Tibial nerve (tissue), 4 donors: ENCODE results near the gene C14orf93. TPM values are rescaled to one million over a fixed set of nuclear protein-coding genes. Genes with fewer than 3 reads are reported as not detected.

ENCODE experiments used
- DNase-seq, 2 donors: peaks; one replicate each; pipeline ENCODE4 v3.0.0-alpha.2; 2019; ENCODE audit warnings: low spot score in 2 of 2
- H3K27ac ChIP-seq, 4 donors: fragments of 200-600 bp; sonication (generic) in 3 of 4; one replicate each; pipeline ENCODE4 v1.5.1; 2017 to 2019; ENCODE audit warnings: mild to moderate bottlenecking in 1 of 4
- H3K27me3 ChIP-seq, 2 donors: fragments of 200-600 bp; sonication (generic) in 1 of 2; one replicate each; pipeline versions ENCODE4 v1.5.1 to v1.6.0; 2017 to 2019
- H3K36me3 ChIP-seq, 3 donors: fragments of 200-600 bp; sonication (generic); one replicate each; pipeline ENCODE4 v1.5.1; 2018 to 2019
- H3K4me1 ChIP-seq, 4 donors: fragments of 200-600 bp; sonication (generic) in 3 of 4; one replicate each; pipeline ENCODE4 v1.5.1; 2017 to 2019
- H3K4me3 ChIP-seq, 4 donors: fragments of 200-600 bp; sonication (generic) in 3 of 4; one replicate each; pipeline ENCODE4 v1.5.1; 2017 to 2019; ENCODE audit warnings: mild to moderate bottlenecking in 1 of 4, moderate library complexity in 1 of 4
- H3K9me3 ChIP-seq, 4 donors: fragments of 200-600 bp; sonication (generic) in 3 of 4; one replicate each; pipeline ENCODE4 v1.5.1; 2017 to 2019
- CTCF ChIP-seq, 5 experiments: fragments of 200-600 bp in 3 of 5; fragments of 450-650 bp in 2 of 5; sonication (generic) in 3 of 5; IDR thresholded peaks; one replicate each; pipeline ENCODE4 v1.5.1; 2016 to 2019; ENCODE audit warnings: antibody characterized with exemption in 5 of 5, mild to moderate bottlenecking in 3 of 5, moderate library complexity in 2 of 5
- EP300 ChIP-seq, 2 donors: sonication (generic); formaldehyde crosslinking; IDR thresholded peaks; one replicate each; pipeline ENCODE4 v1.6.1; 2017; ENCODE audit warnings: antibody characterized with exemption in 2 of 2, mild to moderate bottlenecking in 1 of 2
- POLR2A ChIP-seq, 2 donors: fragments of 450-650 bp; IDR thresholded peaks; one replicate each; pipeline ENCODE4 v1.6.1; 2017; ENCODE audit warnings: antibody characterized with exemption in 2 of 2, mild to moderate bottlenecking in 2 of 2, moderate library complexity in 2 of 2
- WGBS, 2 donors: methylation state at CpG; one replicate each; pipeline ENCODE4 v1.1.5; 2018; 5-methylcytosine and 5-hydroxymethylcytosine counted together
- total RNA-seq, 4 donors: library from RNA; depleted of rRNA; stranded (reverse); fragments of >200 nt; gene quantifications; one replicate each; pipeline ENCODE4 v1.1.0, GENCODE V29; 2016

The C14orf93 gene
- total RNA-seq, 4 donors from 2014 or later: 8.4 to 18.6 (median 9.5) TPM

DNA sequence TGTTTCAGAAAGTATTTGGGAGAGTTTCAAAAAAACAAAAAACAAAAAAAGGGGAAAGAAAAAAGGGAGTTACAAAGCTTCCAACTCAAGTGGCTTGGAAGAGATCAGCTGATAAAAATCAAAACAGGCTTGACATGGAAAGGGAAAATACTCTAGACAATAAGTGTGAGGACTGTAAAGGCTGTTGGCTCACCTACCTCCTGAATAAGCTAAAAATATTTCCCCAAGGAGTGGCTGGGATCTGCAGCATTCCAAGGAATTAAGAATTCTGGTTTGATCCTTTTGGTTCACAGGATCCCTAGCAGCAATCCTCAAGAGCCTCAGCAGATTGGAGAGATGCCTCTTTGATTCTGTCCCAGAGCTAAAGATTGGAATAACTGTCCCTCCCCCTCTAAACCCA lies 16.4 kb downstream of the C14orf93 start:
- no peak for TF ChIP-seq EP300 (IDR thresholded peaks at IDR 0.05)
- no peak for TF ChIP-seq CTCF (IDR thresholded peaks at IDR 0.05)
- no peak for TF ChIP-seq POLR2A (IDR thresholded peaks at IDR 0.05)
- no peak overlapping the region for H3K27ac ChIP-seq
- peaks cover 0 to 43% (median 0%) of the 10 kb centered on the region in 3 donors for H3K36me3 ChIP-seq
- no peaks in the 10 kb centered on the region for H3K27me3 ChIP-seq
- DNase-seq: no peak
- peaks cover 0 to 19% (median 0%) of the 10 kb centered on the region in 4 donors for H3K4me1 ChIP-seq
- H3K4me3 ChIP-seq: no peak overlapping the region
- no peaks in the 10 kb centered on the region for H3K9me3 ChIP-seq

GRCh38 chr14:22991852-22992251 lies 18.1 kb downstream of the C14orf93 start:
- no peak for DNase-seq
- H3K27me3 ChIP-seq: no peaks in the 10 kb centered on the region
- H3K4me3 ChIP-seq: no peak overlapping the region
- TF ChIP-seq CTCF (IDR thresholded peaks at IDR 0.05) (no peak), EP300 (IDR thresholded peaks at IDR 0.05) (no peak), POLR2A (IDR thresholded peaks at IDR 0.05) (no peak)
- peaks cover 0 to 48% (median 0%) of the 10 kb centered on the region in 3 donors for H3K36me3 ChIP-seq
- no peak overlapping the region for H3K27ac ChIP-seq
- peaks cover 0 to 19% (median 0%) of the 10 kb centered on the region in 4 donors for H3K4me1 ChIP-seq
- WGBS, 2 donors: 74 to 80% methylated on average over 8 of the region's 8 CpGs
- no peaks in the 10 kb centered on the region for H3K9me3 ChIP-seq

DNA sequence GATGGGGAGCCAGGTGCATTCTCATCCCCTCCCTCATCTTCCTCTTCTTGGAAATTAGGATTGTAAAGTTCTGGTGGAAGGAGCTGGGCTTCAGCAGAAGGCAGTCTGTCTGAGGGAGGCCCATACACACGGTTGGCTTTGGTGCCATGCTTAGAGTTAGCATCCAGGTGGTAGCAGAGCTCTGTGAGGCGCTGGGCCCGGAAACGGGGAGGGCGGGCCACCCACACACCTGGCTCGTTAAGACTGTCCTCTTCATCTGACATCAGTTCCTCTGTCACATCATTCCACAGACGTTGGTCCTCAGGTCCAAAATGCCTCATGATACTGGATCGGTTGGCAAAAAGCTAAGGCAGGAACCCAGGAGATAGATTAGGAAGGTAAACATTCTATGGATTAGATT lies 22.7 kb downstream of the C14orf93 start:
- Histone ChIP-seq H3K4me3 (no peak overlapping the region), H3K27me3 (no peaks in the 10 kb centered on the region), H3K9me3 (no peaks in the 10 kb centered on the region), H3K4me1 (peaks cover 0 to 13% (median 0%) of the 10 kb centered on the region in 4 donors), H3K36me3 (peaks cover 0 to 43% (median 0%) of the 10 kb centered on the region in 3 donors), H3K27ac (no peak overlapping the region)
- no peak for TF ChIP-seq POLR2A (IDR thresholded peaks at IDR 0.05)
- TF ChIP-seq EP300 (IDR thresholded peaks at IDR 0.05): no peak
- TF ChIP-seq CTCF (IDR thresholded peaks at IDR 0.05): no peak
- 76 to 80% methylated on average over 8 of the region's 8 CpGs for WGBS, 2 donors
- DNase-seq: no peak

DNA sequence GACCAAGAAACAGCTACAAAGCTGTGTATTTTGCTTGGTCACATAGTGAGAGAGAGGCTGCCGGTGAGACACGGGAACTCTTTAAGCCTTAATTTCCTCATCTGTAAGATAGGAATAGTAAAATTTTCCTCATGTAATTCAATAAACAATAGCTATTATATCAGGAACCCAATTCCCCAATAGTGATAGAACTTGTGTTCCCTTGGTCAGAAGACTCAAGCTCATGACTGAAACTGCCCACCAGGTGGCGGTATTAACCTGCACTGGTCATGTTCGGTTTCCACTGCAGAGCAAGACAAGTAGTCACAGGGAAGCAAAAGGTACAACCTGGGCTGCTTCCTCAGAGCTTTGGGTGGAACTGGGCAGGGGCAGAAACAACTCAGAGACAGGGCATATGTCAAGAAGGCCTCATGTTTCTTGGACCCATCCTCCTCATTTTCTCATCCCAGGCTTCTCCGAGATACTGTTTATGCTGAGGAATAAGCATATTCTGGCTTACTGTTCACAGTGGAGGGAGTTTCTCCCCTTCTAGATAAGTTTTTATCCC lies 23.4 kb downstream of the C14orf93 start:
- Histone ChIP-seq H3K27ac (no peak overlapping the region), H3K27me3 (no peaks in the 10 kb centered on the region), H3K36me3 (peaks cover 0 to 41% (median 0%) of the 10 kb centered on the region in 3 donors), H3K4me3 (no peak overlapping the region), H3K9me3 (no peaks in the 10 kb centered on the region), H3K4me1 (peaks cover 0 to 16% (median 0%) of the 10 kb centered on the region in 4 donors)
- DNase-seq: peak; percentile 90 to 96
- TF ChIP-seq CTCF (IDR thresholded peaks at IDR 0.05) (peak; percentile 82 to 92 (median 87)), EP300 (IDR thresholded peaks at IDR 0.05) (no peak)
- 19 to 20% methylated on average over 5 of the region's 5 CpGs for WGBS, 2 donors

- TF ChIP-seq EP300 (IDR thresholded peaks at IDR 0.05) (no peak), POLR2A (IDR thresholded peaks at IDR 0.05) (no peak), CTCF (IDR thresholded peaks at IDR 0.05) (no peak)
- Histone ChIP-seq H3K27ac (no peak overlapping the region), H3K9me3 (no peaks in the 10 kb centered on the region), H3K4me3 (no peak overlapping the region), H3K4me1 (peaks cover 0 to 22% (median 0%) of the 10 kb centered on the region in 4 donors), H3K27me3 (no peaks in the 10 kb centered on the region), H3K36me3 (peaks cover 0 to 35% (median 0%) of the 10 kb centered on the region in 3 donors)
- DNase-seq: no peak
- WGBS, 2 donors: 69 to 71% methylated on average over 2 of the region's 2 CpGs
These were observed 23.9 kb downstream of the C14orf93 start for GRCh38 chr14:22985894-22986507.
